Hepatocyte (in vitro differentiated cells): Measurements from ENCODE around the gene POLA2. TPM values are rescaled to one million over a fixed set of nuclear protein-coding genes. Genes with fewer than 3 reads are reported as not detected.
A peak's percentile ranks its signal among the peaks of the same experiment; 100 is the strongest.

Experiments
- DNase-seq: peaks from one replicate; pipeline ENCODE4 v3.0.0-alpha.2; 2016; ENCODE audit warnings: low spot score
- H2AFZ ChIP-seq: fragments of 200-600 bp; sonication (generic); 2 replicates; pipeline ENCODE4 v1.6.0; 2016; ENCODE audit warnings: antibody characterized with exemption, mild to moderate bottlenecking
- H3K27ac ChIP-seq: fragments of 200-600 bp; sonication (generic); 2 replicates; pipeline ENCODE4 v1.5.1; 2016; ENCODE audit warnings: mild to moderate bottlenecking
- H3K27me3 ChIP-seq: fragments of 200-600 bp; sonication (generic); 2 replicates; pipeline ENCODE4 v1.6.1; 2016
- H3K36me3 ChIP-seq: fragments of 200-600 bp; sonication (generic); replicated peaks from 2 replicates; pipeline ENCODE4 v1.5.1; 2016; ENCODE audit warnings: low read depth; ENCODE audit not compliant: insufficient read depth
- H3K4me1 ChIP-seq: fragments of 200-600 bp; sonication (generic); 2 replicates; pipeline ENCODE4 v1.5.1; 2016; ENCODE audit warnings: mild to moderate bottlenecking, moderate library complexity; ENCODE audit not compliant: insufficient read depth
- H3K4me2 ChIP-seq: fragments of 200-600 bp; sonication (generic); 2 replicates; pipeline ENCODE4 v1.6.0; 2016
- H3K4me3 ChIP-seq: fragments of 200-600 bp; sonication (generic); 2 replicates; pipeline ENCODE4 v1.5.1; 2016; ENCODE audit warnings: mild to moderate bottlenecking
- H3K79me2 ChIP-seq: fragments of 200-600 bp; sonication (generic); 2 replicates; pipeline ENCODE4 v1.6.0; 2017; ENCODE audit warnings: mild to moderate bottlenecking
- H3K9me2 ChIP-seq: fragments of 200-600 bp; sonication (generic); replicated peaks from 2 replicates; pipeline ENCODE4 v1.6.0; 2017; ENCODE audit warnings: mild to moderate bottlenecking; ENCODE audit not compliant: insufficient read depth
- H3K9me3 ChIP-seq: fragments of 200-600 bp; sonication (generic); 2 replicates; pipeline ENCODE4 v1.5.1; 2016; ENCODE audit warnings: low read depth, mild to moderate bottlenecking
- H4K20me1 ChIP-seq: fragments of 200-600 bp; sonication (generic); 2 replicates; pipeline ENCODE4 v1.6.0; 2016; ENCODE audit warnings: mild to moderate bottlenecking; ENCODE audit not compliant: insufficient read depth, poor library complexity, severe bottlenecking
- CTCF ChIP-seq: fragments of 200-600 bp; sonication (generic); IDR thresholded peaks from 2 replicates; pipeline ENCODE4 v1.5.1; 2016; ENCODE audit warnings: antibody characterized with exemption, mild to moderate bottlenecking; ENCODE audit not compliant: poor library complexity
- EZH2 ChIP-seq: fragments of 200-600 bp; sonication (generic); IDR thresholded peaks from 2 replicates; pipeline ENCODE4 v1.6.1; 2016; ENCODE audit warnings: antibody characterized with exemption, mild to moderate bottlenecking, borderline replicate concordance
- EZH2phosphoT487 ChIP-seq: fragments of 200-600 bp; sonication (generic); IDR thresholded peaks from one replicate; pipeline ENCODE4 v1.6.1; 2018; ENCODE audit warnings: antibody characterized with exemption, mild to moderate bottlenecking, low read depth, moderate library complexity; ENCODE audit not compliant: unreplicated experiment, severe bottlenecking
- WGBS: methylation state at CpG from one replicate; pipeline ENCODE4 v1.1.6; 2016; ENCODE audit warnings: low lambda C conversion rate; ENCODE audit errors: missing lambda C conversion rate; 5-methylcytosine and 5-hydroxymethylcytosine counted together
- polyA plus RNA-seq: library from polyadenylated mRNA; unstranded; fragments of >200 nt; fragmentation: Nextera tagmentation; extraction: Ambion mirVana; gene quantifications from 2 replicates; pipeline ENCODE4 v1.2.1, GENCODE V29; 2016
- total RNA-seq: library from RNA; depleted of rRNA; stranded (reverse); fragments of >200 nt; gene quantifications from 2 replicates; pipeline ENCODE4 v1.2.3, GENCODE V29; 2014

POLA2 gene
- total and polyA plus RNA-seq, 2 experiments from 2014 or later = 2.5 to 8.0 TPM

- Histone ChIP-seq H3K79me2 (peaks cover 68% of the 10 kb centered on the region), H3K4me1 (peaks cover 11% of the 10 kb centered on the region), H4K20me1 (peaks cover 59% of the 10 kb centered on the region), H3K9me3 (no peaks in the 10 kb centered on the region), H3K27me3 (no peaks in the 10 kb centered on the region), H3K27ac (no peak overlapping the region), H3K9me2 (no peaks in the 10 kb centered on the region), H3K36me3 (no peaks in the 10 kb centered on the region), H2AFZ (no peak overlapping the region), H3K4me3 (no peak overlapping the region), H3K4me2 (no peak overlapping the region)
- WGBS = 92% methylated on average over 22 of the region's 22 CpGs
- DNase-seq = no peak
- TF ChIP-seq EZH2phosphoT487 = no peak
- TF ChIP-seq EZH2 = no peak
- TF ChIP-seq CTCF = no peak
These were observed 58.8 kb downstream of the POLA2 start for GRCh38 chr11:65320386-65321075.

- no peaks in the 10 kb centered on the region for H3K36me3 ChIP-seq
- no peak overlapping the region for H3K27ac ChIP-seq
- H3K4me2 ChIP-seq = no peak overlapping the region
- no peaks in the 10 kb centered on the region for H3K9me2 ChIP-seq
- H2AFZ ChIP-seq = no peak overlapping the region
- peaks cover 63% of the 10 kb centered on the region for H3K79me2 ChIP-seq
- 98% methylated on average over 14 of the region's 15 CpGs for WGBS
- TF ChIP-seq EZH2 (no peak), CTCF (no peak), EZH2phosphoT487 (no peak)
- H3K27me3 ChIP-seq = no peaks in the 10 kb centered on the region
- H3K9me3 ChIP-seq = no peaks in the 10 kb centered on the region
- H3K4me3 ChIP-seq = no peak overlapping the region
- H3K4me1 ChIP-seq = peaks cover 11% of the 10 kb centered on the region
- H4K20me1 ChIP-seq = peaks cover 55% of the 10 kb centered on the region
- no peak for DNase-seq
These were observed 59.3 kb downstream of the POLA2 start for GRCh38 chr11:65321076-65321475.

GRCh38 chr11:65321828-65322485 is 60.2 kb downstream of the POLA2 start:
- Histone ChIP-seq H4K20me1 (peaks cover 50% of the 10 kb centered on the region), H3K27ac (peak overlapping the region; percentile 5), H3K4me1 (peaks cover 4% of the 10 kb centered on the region), H2AFZ (no peak overlapping the region), H3K4me2 (no peak overlapping the region), H3K36me3 (no peaks in the 10 kb centered on the region), H3K9me2 (no peaks in the 10 kb centered on the region), H3K9me3 (no peaks in the 10 kb centered on the region), H3K79me2 (peaks cover 54% of the 10 kb centered on the region), H3K27me3 (no peaks in the 10 kb centered on the region), H3K4me3 (no peak overlapping the region)
- TF ChIP-seq EZH2 (no peak), EZH2phosphoT487 (no peak), CTCF (no peak)
- DNase-seq = no peak
- 78% methylated on average over 13 of the region's 13 CpGs for WGBS
